ENCODE measurements around the gene ASXL3.

Gene ASXL3

GRCh38 chr18:33579349-33580215, 1.6 kb downstream of the ASXL3 start:
- no peak for TF ChIP-seq POU2F2 (IDR thresholded peaks at IDR 0.05; ENCODE audit: low read depth, low read length)
- TF ChIP-seq SPI1 (IDR thresholded peaks at IDR 0.05; ENCODE audit: low read depth, low read length): no peak
- TF ChIP-seq PAX5 (IDR thresholded peaks at IDR 0.05; ENCODE audit: insufficient read depth, low read length, severe bottlenecking): no peak
- no peak for TF ChIP-seq TAF1 (IDR thresholded peaks at IDR 0.05; ENCODE audit: low read depth, low read length)
- TF ChIP-seq POLR2A (IDR thresholded peaks at IDR 0.05; ENCODE audit: low read depth, low read length): no peak
- TF ChIP-seq POLR2AphosphoS5 (IDR thresholded peaks at IDR 0.05; ENCODE audit: low read depth, low read length): no peak
- FAIRE-seq (no peak), DNase-seq (ENCODE audit: insufficient read length, low spot score) (no peak)

GRCh38 chr18:33580546-33580945, 2.5 kb downstream of the ASXL3 start:
- no peak for TF ChIP-seq PAX5 (IDR thresholded peaks at IDR 0.05; ENCODE audit: insufficient read depth, low read length, severe bottlenecking)
- TF ChIP-seq TAF1 (IDR thresholded peaks at IDR 0.05; ENCODE audit: low read depth, low read length): no peak
- TF ChIP-seq SPI1 (IDR thresholded peaks at IDR 0.05; ENCODE audit: low read depth, low read length): no peak
- TF ChIP-seq POU2F2 (IDR thresholded peaks at IDR 0.05; ENCODE audit: low read depth, low read length): no peak
- TF ChIP-seq POLR2A (IDR thresholded peaks at IDR 0.05; ENCODE audit: low read depth, low read length): no peak
- no peak for TF ChIP-seq POLR2AphosphoS5 (IDR thresholded peaks at IDR 0.05; ENCODE audit: low read depth, low read length)
- FAIRE-seq (no peak), DNase-seq (ENCODE audit: insufficient read length, low spot score) (no peak)

GRCh38 chr18:33581856-33582255, 3.8 kb downstream of the ASXL3 start:
- FAIRE-seq: no peak
- DNase-seq (ENCODE audit: insufficient read length, low spot score): no peak
- TF ChIP-seq POU2F2 (IDR thresholded peaks at IDR 0.05; ENCODE audit: low read depth, low read length) (no peak), TAF1 (IDR thresholded peaks at IDR 0.05; ENCODE audit: low read depth, low read length) (no peak), PAX5 (IDR thresholded peaks at IDR 0.05; ENCODE audit: insufficient read depth, low read length, severe bottlenecking) (no peak), SPI1 (IDR thresholded peaks at IDR 0.05; ENCODE audit: low read depth, low read length) (no peak)

- no peak for TF ChIP-seq POLR2A (IDR thresholded peaks at IDR 0.05; ENCODE audit: low read depth, low read length)
- no peak for TF ChIP-seq POLR2AphosphoS5 (IDR thresholded peaks at IDR 0.05; ENCODE audit: low read depth, low read length)
- no peak for TF ChIP-seq TAF1 (IDR thresholded peaks at IDR 0.05; ENCODE audit: low read depth, low read length)
- TF ChIP-seq POU2F2 (IDR thresholded peaks at IDR 0.05; ENCODE audit: low read depth, low read length): no peak
- no peak for TF ChIP-seq SPI1 (IDR thresholded peaks at IDR 0.05; ENCODE audit: low read depth, low read length)
- TF ChIP-seq PAX5 (IDR thresholded peaks at IDR 0.05; ENCODE audit: insufficient read depth, low read length, severe bottlenecking): no peak
- no peak for FAIRE-seq
- DNase-seq (ENCODE audit: insufficient read length, low spot score): no peak
These were observed 5.9 kb downstream of the ASXL3 start for GRCh38 chr18:33583901-33584300.

DNA sequence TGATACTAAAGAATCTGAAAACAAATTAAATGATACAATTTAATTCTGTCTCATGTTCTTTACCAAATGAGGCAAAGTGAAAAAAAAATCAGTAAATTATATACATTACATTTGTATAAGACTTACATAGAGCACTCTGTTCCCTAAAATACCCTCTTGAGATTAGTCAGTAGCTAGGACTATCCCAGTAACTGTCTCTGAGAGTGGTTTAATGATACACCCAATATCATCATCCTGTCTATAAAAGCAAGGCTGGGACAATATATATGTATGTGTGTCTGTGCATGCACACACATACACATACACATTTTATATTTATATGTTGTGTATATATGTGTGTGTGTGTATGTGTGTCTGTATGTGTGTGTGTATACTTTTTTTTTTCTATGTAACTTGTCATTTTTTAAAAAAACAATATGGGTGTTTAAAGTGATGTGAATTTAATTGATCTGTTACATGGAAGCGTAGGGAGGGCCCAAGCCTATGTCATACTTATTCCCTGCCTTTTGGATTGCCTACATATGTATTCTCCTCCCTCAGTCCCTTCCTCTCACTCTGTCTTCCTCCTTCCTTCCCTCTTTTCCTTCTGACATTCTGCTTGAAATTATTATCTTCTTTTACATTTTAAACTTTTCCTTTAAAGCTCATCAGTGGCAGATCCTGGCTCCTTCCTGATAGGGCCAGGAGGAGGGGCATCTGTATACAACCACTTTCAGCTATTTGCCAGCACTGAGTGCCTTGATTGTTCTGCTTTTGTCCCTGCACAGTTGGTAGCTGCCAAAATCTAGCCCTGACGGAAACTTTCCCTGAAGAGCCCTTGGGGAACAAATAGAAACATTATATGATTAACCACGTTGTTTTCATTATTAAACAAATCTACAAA, 6.8 kb downstream of the ASXL3 start:
- TF ChIP-seq POU2F2 (IDR thresholded peaks at IDR 0.05; ENCODE audit: low read depth, low read length): no peak
- TF ChIP-seq POLR2AphosphoS5 (IDR thresholded peaks at IDR 0.05; ENCODE audit: low read depth, low read length): no peak
- TF ChIP-seq TAF1 (IDR thresholded peaks at IDR 0.05; ENCODE audit: low read depth, low read length): no peak
- TF ChIP-seq POLR2A (IDR thresholded peaks at IDR 0.05; ENCODE audit: low read depth, low read length): no peak
- FAIRE-seq (no peak), DNase-seq (ENCODE audit: insufficient read length, low spot score) (no peak)

- TF ChIP-seq POLR2A (IDR thresholded peaks at IDR 0.05; ENCODE audit: low read depth, low read length): no peak
- TF ChIP-seq PAX5 (IDR thresholded peaks at IDR 0.05; ENCODE audit: insufficient read depth, low read length, severe bottlenecking): no peak
- FAIRE-seq: no peak
These were observed 7.4 kb downstream of the ASXL3 start for GRCh38 chr18:33585431-33585775.

GRCh38 chr18:33588361-33588760, 10.3 kb downstream of the ASXL3 start:
- DNase-seq (ENCODE audit: insufficient read length, low spot score) (no peak), FAIRE-seq (no peak)
- TF ChIP-seq PAX5 (IDR thresholded peaks at IDR 0.05; ENCODE audit: insufficient read depth, low read length, severe bottlenecking) (no peak), POU2F2 (IDR thresholded peaks at IDR 0.05; ENCODE audit: low read depth, low read length) (no peak), SPI1 (IDR thresholded peaks at IDR 0.05; ENCODE audit: low read depth, low read length) (no peak), POLR2A (IDR thresholded peaks at IDR 0.05; ENCODE audit: low read depth, low read length) (no peak), POLR2AphosphoS5 (IDR thresholded peaks at IDR 0.05; ENCODE audit: low read depth, low read length) (no peak), TAF1 (IDR thresholded peaks at IDR 0.05; ENCODE audit: low read depth, low read length) (no peak)

More at GRCh38 chr18:33585431-33585775, 7.4 kb downstream of the ASXL3 start:
- DNase-seq (ENCODE audit: insufficient read length, low spot score): no peak

DNA sequence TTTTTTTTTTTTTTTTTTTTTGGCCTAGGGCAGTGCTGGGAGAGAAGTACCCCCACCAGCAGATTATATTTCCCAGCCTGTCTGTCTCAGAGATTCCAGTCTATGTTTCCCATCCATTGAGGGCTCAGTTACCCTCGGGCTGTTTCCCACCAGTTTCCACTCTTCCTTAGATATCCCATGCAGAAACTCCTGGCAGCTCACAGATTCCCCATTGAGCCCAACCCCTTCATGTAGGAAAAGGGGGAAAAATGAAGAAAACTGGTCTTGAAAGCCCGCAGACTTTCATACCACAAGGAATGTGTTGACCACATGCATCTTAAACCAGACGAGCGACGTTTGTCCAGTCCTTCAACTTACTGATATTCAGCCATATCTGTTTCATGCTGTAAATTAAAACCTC, 15.2 kb downstream of the ASXL3 start:
- FAIRE-seq: no peak
- DNase-seq (ENCODE audit: insufficient read length, low spot score): no peak
- TF ChIP-seq POLR2A (IDR thresholded peaks at IDR 0.05; ENCODE audit: low read depth, low read length) (no peak), TAF1 (IDR thresholded peaks at IDR 0.05; ENCODE audit: low read depth, low read length) (no peak)

- no peak for TF ChIP-seq SPI1 (IDR thresholded peaks at IDR 0.05; ENCODE audit: low read depth, low read length)
- TF ChIP-seq POU2F2 (IDR thresholded peaks at IDR 0.05; ENCODE audit: low read depth, low read length): no peak
- no peak for TF ChIP-seq TAF1 (IDR thresholded peaks at IDR 0.05; ENCODE audit: low read depth, low read length)
- no peak for TF ChIP-seq POLR2A (IDR thresholded peaks at IDR 0.05; ENCODE audit: low read depth, low read length)
- TF ChIP-seq PAX5 (IDR thresholded peaks at IDR 0.05; ENCODE audit: insufficient read depth, low read length, severe bottlenecking): no peak
- TF ChIP-seq POLR2AphosphoS5 (IDR thresholded peaks at IDR 0.05; ENCODE audit: low read depth, low read length): no peak
- FAIRE-seq: no peak
- DNase-seq (ENCODE audit: insufficient read length, low spot score): no peak
These were observed 16.8 kb downstream of the ASXL3 start for GRCh38 chr18:33594799-33595198.

Data from GM12891 (cell line).